Raji (cell line): Measurements from ENCODE around the gene PTPRM.

ENCODE experiments used
- POLR2A ChIP-seq: IDR thresholded peaks from 2 replicates; pipeline ENCODE4 v1.6.1; 2011; ENCODE audit warnings: low read depth, low read length, control low read depth; ENCODE audit not compliant: insufficient read depth

The PTPRM gene

DNA sequence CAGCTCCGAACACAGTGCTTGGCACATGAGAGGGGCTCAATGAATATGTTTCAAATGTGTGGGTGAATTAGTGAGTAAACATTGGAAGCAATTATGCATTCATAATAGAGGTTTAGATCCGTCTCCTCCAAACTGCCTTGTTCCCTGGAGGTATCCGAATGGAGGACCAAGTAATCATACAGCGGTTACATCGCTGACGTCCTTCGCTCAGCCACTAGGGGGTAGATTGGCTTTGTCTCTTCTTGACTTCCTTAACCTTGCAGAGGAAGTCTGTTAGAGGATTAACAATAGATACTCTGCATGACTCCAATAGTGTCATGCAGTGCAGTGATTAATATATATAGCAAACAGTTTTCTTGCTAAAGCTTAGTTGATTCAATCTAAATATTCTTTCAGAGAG, 517.0 kb downstream of the PTPRM start:
- no peak for TF ChIP-seq POLR2A

DNA sequence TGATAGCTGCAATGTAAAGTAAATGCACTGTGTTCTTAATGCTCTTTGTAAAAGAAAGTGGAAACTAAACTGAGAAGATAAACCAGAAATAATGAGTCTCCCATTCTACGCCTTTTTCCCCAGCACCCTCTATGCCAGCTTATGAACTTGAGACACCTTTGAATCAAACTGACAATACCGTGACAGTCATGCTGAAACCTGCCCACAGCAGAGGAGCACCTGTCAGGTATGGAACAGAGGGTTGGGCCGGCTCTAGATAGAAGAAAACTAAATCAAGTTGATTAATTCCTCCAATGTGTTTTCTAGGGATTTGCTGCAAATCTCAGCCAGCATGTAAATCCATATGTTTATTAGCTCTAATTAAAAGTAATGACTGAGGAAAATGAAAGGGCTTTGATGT, 521.5 kb downstream of the PTPRM start:
- no peak for TF ChIP-seq POLR2A

DNA sequence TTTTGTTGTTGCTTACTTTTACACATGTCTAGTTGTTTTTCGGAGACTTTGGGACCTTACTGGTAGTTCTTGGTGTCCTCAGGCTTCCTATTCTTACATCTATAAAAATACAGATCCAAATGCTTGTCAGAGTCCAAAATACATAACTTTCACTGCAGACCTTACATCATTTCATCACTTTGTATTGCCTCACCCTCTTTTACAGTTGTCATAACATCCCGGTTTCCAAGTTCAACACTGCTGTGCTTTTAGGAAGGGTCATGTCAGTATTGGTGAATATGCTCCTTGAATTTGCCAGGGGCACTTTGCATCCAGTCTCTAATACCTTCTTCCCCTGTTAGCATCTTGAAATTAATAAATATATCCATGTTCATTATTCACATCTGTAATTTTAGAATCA, 523.9 kb downstream of the PTPRM start:
- no peak for TF ChIP-seq POLR2A

DNA sequence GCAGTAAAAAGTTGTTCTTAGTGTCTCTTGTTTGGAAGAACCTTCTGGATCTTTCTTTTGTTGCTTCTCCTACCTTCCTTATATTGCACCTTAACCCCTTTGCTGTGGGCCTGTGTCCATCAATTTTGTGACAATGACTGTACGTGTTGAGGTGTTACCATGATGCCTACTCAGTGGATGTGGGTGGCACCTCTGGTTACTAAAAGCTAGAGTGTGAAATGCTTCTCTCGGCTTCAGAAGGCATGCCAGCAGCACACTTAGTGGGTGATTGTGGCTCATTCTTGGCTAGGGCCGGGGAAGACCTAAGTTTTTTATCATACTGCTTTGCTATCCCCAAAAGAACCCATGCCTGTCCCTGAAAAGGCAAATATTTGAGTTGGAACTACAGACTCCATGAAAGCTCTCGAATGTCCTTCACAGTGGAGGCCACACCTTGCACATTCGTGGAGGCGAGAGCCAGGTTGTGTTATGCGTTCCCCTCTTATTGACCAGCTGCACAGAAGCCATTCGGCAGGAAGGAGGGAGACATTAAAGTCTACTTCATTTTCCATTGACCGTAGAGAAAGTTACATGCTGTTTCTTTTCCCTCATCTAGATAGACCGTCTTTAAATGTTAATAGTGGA, 528.9 kb downstream of the PTPRM start:
- no peak for TF ChIP-seq POLR2A

DNA sequence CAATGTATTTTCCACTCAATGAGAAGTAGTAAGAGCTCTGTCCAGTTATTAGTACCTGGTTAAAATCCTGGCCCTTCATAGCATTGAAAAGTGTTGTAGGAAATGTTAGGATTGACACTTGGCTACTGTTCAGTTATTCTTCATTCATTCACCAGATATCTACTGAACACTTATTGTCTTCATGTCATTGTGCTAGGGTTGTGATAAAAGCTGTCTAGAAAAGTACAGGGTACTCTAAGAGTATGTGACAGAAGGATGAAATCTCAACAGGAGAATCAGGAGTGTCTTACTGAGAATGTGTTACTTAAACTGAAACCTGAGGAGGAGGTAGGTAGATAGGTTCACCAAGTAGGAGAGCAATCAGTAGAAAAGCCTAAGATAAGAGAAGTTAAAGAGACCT, 530.3 kb downstream of the PTPRM start:
- no peak for TF ChIP-seq POLR2A

DNA sequence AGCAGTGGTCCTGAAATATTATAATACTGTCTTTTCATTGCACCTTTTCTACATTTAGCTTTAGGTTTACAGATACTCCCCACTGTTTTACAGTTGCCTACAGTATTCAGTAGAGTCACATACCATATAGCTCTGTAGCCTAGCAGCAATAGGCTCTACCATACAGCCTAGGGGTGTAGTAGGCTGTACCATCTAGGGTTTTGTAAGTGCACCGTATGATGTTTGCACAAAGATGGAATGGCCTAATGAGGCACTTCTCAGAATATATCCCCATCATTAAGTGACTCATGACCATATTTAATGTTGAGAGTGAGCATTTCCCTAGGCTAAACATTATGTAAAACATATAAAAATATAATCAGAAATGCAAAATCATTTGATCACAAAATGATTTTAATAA, 530.8 kb downstream of the PTPRM start:
- no peak for TF ChIP-seq POLR2A

DNA sequence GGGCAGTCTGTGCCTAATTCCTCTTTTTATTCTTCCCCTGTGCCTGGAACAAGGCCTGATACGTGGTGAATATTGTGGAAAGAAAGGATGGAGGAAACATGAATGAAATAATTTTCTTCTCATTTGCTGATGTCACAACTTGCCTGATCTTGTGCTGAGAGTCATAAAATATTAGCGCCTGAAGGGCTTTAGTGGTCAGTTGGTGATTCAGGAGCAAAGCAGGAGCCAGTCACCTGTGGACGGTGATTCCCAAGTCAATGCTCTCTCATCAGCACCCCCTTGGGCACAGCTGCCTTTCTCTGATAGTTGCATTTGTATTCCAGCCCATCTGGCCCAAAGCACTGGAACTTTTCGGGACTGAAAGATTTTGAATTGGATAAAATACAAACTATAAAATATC, 539.5 kb downstream of the PTPRM start:
- TF ChIP-seq POLR2A, result no peak

DNA sequence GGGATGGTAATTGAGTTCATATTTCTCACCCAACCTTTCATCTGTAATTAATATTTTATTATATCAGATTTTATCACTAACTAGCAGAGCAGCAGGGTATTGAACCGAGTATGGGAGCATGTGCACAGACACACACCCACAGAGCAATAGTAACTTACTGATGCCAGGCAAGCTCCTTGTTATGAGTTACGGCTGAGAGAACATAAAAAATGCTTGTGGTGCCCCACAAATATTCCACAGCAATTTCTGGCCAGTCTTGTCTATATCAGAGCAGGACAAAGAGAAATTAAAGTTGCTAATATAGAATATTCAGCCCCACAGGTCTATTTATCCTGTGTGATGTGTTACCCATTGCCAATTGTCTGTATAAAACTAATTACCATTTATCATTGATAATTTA, 540.3 kb downstream of the PTPRM start:
- TF ChIP-seq POLR2A, result no peak

DNA sequence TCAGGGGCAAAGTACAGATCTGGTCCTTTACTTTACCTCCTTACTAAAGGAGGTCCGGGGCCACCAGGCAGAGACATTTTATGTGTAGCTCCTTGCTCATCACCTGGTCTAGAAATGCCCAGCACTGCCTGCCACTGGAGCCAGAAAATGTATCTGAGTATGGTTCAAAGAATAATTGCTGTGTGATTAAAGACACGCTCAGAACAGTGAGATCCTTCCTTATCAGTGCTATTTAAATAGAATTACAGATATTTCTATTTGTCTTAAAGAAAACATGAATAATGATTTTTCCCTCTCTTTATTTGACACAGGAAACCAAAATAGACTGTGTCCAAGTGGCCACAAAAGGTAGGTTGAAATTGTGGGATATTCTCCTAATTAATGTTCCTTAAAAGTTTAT, 547.4 kb downstream of the PTPRM start:
- TF ChIP-seq POLR2A, result no peak

DNA sequence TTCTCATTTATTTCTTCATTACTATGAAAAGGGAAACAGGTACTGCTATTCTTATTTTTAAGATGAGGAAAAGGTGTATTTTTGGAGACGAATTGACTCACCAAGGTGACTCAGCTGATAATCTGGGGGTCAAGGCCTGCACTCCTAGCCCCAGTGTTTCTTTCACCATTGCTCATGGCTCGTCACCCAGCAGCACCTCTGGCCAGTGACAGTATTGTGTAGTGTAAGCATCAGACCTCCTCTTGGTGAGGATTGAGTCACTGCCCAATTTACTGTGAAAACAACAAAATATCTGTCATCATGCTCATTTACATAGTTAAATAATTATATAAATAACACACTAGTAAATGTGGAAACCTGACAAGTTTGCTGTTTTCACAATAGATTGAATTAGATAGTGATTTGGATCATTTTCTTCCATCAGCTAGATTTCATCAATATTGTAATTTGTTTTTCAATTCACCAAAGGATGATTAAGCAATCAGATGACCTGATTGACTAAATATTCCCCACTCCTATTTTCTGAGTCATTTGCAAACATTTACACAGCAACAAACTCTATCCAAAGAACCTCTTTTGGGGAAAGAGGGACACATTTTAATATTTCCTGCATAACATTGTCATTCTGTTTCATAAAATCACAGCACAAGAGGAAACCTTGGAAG, 549.4 kb downstream of the PTPRM start:
- TF ChIP-seq POLR2A, result no peak

DNA sequence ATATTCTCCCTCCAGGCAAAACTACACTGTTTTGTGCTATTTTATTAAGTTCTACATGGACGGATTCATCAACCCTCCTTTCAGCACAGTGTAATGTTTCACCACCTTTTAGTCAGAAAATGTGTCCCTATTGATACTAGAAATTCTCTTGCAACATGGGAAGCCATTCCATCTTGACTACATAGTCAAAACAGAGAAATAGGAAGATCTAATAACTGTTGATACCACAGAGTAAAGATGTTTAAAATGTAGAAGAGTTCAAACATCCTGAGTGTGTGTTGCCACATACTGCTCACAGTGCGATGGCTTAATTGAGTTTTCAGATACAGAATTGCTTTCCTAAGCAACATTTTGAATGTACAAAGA, 549.9 kb downstream of the PTPRM start:
- TF ChIP-seq POLR2A, result no peak

DNA sequence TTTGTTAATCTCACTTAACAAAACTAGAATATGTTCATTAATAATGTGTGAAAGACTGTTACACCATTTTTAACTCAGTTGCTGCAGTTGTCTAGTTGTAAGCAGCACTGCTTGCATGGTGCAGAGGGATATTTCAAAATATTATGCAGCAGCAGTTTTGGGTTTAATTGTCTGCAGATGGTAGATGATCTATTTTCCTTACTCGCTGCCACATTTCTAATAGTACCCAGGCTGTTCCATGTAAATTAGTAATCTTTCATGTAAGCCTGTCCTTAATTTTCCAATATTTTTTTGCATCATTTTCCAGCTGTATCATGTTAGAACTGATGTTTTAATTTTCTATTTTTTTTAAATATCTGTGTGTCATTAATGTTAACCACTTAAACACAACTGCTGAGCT, 554.0 kb downstream of the PTPRM start:
- no peak for TF ChIP-seq POLR2A

DNA sequence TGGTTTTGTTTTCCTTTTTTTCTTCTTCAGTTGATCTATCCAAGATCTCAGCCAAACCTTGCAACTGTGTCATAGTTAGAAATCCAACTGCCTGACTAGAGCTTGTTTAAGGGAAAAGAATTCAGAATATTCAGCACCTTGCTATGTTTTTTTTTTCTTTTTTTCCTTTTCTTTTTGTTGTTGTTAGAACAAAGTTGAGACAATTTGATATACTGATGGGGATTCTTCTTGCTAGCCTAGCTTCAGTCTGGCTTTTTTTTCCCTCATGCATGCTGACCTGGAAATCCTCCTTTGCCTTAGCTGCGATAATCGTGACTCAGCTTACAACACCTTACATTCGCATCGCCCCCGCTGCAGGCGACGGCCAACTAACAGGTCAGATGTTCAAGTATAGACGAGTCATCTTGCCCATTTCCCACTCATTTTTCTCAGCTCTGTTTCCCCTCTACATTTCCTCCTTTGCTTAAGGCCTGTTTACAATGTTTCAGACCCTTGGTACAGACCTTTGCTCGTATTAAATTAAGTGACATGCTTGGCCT, 554.9 kb downstream of the PTPRM start:
- TF ChIP-seq POLR2A, result no peak

DNA sequence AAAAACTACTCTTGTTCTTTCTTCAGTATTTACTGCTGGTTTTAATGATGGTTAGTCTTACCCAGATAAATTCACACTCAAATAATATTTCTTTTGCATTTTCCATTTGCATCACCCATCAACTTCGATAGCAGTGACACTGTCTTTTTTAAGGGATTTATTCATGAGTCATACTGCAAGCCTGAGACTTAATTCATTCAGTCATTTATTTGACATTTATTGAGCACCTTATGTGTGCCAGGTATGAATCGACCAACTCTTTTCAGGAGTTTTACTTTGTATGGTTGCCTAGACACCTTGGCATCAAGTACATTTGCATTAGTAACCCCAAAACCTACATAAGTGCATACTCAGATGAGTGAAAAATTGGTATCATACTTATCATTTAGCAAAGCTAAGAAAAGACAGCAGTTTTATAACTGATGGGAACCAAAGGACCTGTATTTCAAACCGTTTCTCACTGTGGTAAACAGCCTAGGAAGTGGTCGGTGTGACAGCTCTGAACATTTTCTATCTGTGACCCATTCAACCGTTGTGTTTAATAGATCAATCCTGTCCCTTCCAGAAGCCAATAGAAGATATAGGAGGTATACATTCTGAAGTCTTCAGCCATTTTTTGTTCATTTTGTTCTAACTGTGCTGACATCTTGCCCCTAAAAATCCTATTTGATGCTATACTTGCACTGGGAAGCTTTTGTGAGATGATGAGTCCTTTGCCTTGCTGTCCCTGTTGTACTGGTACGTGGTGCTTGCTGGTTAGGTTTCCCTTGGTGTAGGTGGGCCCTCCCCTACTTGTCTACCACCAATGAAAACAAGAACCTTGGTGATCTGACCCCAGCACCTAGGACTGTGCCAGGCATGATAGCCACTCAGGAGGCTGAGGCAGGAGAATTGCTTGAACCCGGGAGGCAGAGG, 557.4 kb downstream of the PTPRM start:
- TF ChIP-seq POLR2A, result no peak

DNA sequence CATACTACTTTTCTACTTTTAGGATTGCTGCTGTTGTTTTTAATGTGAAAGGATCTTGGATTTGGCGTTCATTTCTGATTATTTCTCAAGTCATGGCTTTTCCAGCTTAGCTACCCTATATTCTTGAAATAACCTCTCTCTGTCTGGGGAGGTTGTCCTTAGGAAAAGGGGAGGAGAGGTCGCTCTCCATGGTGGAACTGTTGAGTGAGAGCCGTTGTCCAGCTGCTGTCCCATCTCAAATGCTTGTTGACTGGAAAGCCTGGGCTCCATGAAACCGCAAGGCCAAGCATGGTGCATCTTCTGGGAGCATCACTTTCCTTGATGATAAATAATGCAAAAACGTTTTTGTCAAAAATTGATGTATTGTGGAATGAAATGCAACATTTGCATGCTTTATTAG, 563.0 kb downstream of the PTPRM start:
- TF ChIP-seq POLR2A, result no peak

DNA sequence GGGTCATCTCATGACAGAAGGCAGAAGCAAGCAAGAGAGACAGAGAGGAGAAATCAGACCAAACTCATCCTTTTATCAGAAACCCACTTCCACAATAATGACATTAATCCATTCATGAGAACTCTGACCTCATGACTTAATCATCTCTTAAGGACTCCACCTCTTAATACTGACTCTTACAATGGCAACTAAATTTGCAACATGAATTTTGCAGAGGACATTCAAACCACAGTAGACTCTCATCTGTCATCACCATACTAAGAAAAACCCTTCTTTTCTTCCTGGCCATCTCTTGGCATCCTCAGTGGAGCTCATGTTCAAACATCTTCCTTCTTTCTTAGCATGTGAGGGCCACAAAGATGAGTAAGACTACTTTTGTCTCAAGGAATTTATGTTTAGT, 565.9 kb downstream of the PTPRM start:
- no peak for TF ChIP-seq POLR2A
